Measurements from ENCODE around the gene PHKG2.
"Not testable (repeated sequence)": the region's sequence is repeated elsewhere in the genome, so short reads cannot be mapped to it uniquely, and the experiment has no call there.

Gene PHKG2

GRCh38 chr16:30747799-30748633, at the start of gene PHKG2:
Gene PHKG2 (plus strand): TSS chr16:30748425. CDS start chr16:30748821, 396 bp downstream.
- peak; percentile 97 to 98 for DNase-seq (ENCODE audit: low read depth in 2 of 2)

- peak; percentile 81 to 90 for DNase-seq (ENCODE audit: low read depth in 2 of 2)
Measured at GRCh38 chr16:30698816-30699614, 49.2 kb upstream of the PHKG2 start, which contains the start of gene SRCAP. Gene SRCAP (plus strand): TSS chr16:30699171. CDS start chr16:30700825, 1,654 bp downstream.

- DNase-seq (ENCODE audit: low read depth in 2 of 2), result no peak
Measured at GRCh38 chr16:30699615-30700099, 48.6 kb upstream of the PHKG2 start.

GRCh38 chr16:30700491-30700890, 47.7 kb upstream of the PHKG2 start:
- DNase-seq (ENCODE audit: low read depth in 2 of 2), result no peak

GRCh38 chr16:30700971-30701370, 47.3 kb upstream of the PHKG2 start:
- no peak for DNase-seq (ENCODE audit: low read depth in 2 of 2)

- not testable (repeated sequence) for DNase-seq (ENCODE audit: low read depth in 2 of 2)
Measured at GRCh38 chr16:30703071-30703470, 45.2 kb upstream of the PHKG2 start.

- no peak for DNase-seq (ENCODE audit: low read depth in 2 of 2)
Measured at GRCh38 chr16:30703971-30704370, 44.3 kb upstream of the PHKG2 start.

- no peak for DNase-seq (ENCODE audit: low read depth in 2 of 2)
Measured at GRCh38 chr16:30706046-30706445, 42.2 kb upstream of the PHKG2 start.

GRCh38 chr16:30710971-30711370, 37.3 kb upstream of the PHKG2 start:
- no peak for DNase-seq (ENCODE audit: low read depth in 2 of 2)

- DNase-seq (ENCODE audit: low read depth in 2 of 2), result no peak
Measured at GRCh38 chr16:30711712-30712111, 36.5 kb upstream of the PHKG2 start.

GRCh38 chr16:30715750-30716445, 32.3 kb upstream of the PHKG2 start:
- no peak for DNase-seq (ENCODE audit: low read depth in 2 of 2)

- DNase-seq (ENCODE audit: low read depth in 2 of 2), result no peak
Measured at GRCh38 chr16:30720086-30720485, 28.1 kb upstream of the PHKG2 start.

- no peak for DNase-seq (ENCODE audit: low read depth in 2 of 2)
Measured at GRCh38 chr16:30720694-30721093, 27.5 kb upstream of the PHKG2 start.

GRCh38 chr16:30721167-30721566, 27.1 kb upstream of the PHKG2 start:
- DNase-seq (ENCODE audit: low read depth in 2 of 2), result no peak

GRCh38 chr16:30721606-30722005, 26.6 kb upstream of the PHKG2 start:
- no peak for DNase-seq (ENCODE audit: low read depth in 2 of 2)

GRCh38 chr16:30722443-30722842, 25.8 kb upstream of the PHKG2 start:
- no peak for DNase-seq (ENCODE audit: low read depth in 2 of 2)

- DNase-seq (ENCODE audit: low read depth in 2 of 2), result no peak
Measured at GRCh38 chr16:30722916-30723315, 25.3 kb upstream of the PHKG2 start.

- DNase-seq (ENCODE audit: low read depth in 2 of 2), result no peak
Measured at GRCh38 chr16:30723725-30724355, 24.4 kb upstream of the PHKG2 start.

GRCh38 chr16:30724641-30725417, 23.4 kb upstream of the PHKG2 start:
- DNase-seq (ENCODE audit: low read depth in 2 of 2), result no peak

GRCh38 chr16:30725418-30725792, 22.8 kb upstream of the PHKG2 start:
- no peak for DNase-seq (ENCODE audit: low read depth in 2 of 2)

GRCh38 chr16:30728321-30728720, 19.9 kb upstream of the PHKG2 start:
- no peak for DNase-seq (ENCODE audit: low read depth in 2 of 2)

Data from stimulated activated CD8-positive, alpha-beta memory T cell treated with anti-CD3 and anti-CD28 coated beads, Interleukin-2, amount 100 ng/mL, for 48 hours (primary cell).